Left hindlimb (tissue), 1 donor: ENCODE data around the gene SFMBT2.
A peak's percentile ranks its signal among the peaks of the same experiment; 100 is the strongest.

Experiments
- DNase-seq: peaks from one replicate; pipeline ENCODE4 v3.0.0-alpha.2; 2018

Gene SFMBT2

GRCh38 chr10:7424919-7425318 lies 14.1 kb upstream of the SFMBT2 start:
- DNase-seq: no peak

- no peak for DNase-seq
These were observed 13.5 kb upstream of the SFMBT2 start for GRCh38 chr10:7424315-7424714.

GRCh38 chr10:7423521-7423920 lies 12.7 kb upstream of the SFMBT2 start:
- DNase-seq: no peak

GRCh38 chr10:7421526-7421925 lies 10.7 kb upstream of the SFMBT2 start:
- DNase-seq: no peak

- no peak for DNase-seq
These were observed 9.2 kb upstream of the SFMBT2 start for GRCh38 chr10:7419998-7420397.

- no peak for DNase-seq
These were observed 7.0 kb upstream of the SFMBT2 start for GRCh38 chr10:7417807-7418206.

- DNase-seq: no peak
These were observed 6.3 kb upstream of the SFMBT2 start for GRCh38 chr10:7417103-7417623.

GRCh38 chr10:7414766-7415165 lies 3.9 kb upstream of the SFMBT2 start:
- no peak for DNase-seq

GRCh38 chr10:7412928-7413282 lies 2.1 kb upstream of the SFMBT2 start:
- DNase-seq: peak; percentile 42

- DNase-seq: peak; percentile 38
These were observed 1.5 kb upstream of the SFMBT2 start for GRCh38 chr10:7412237-7412927.

- DNase-seq: no peak
These were observed 866 bp upstream of the SFMBT2 start for GRCh38 chr10:7411671-7412128.

GRCh38 chr10:7410301-7410861 lies 453 bp downstream of the SFMBT2 start:
- no peak for DNase-seq

- DNase-seq: no peak
These were observed 1.1 kb downstream of the SFMBT2 start for GRCh38 chr10:7409732-7410168.

GRCh38 chr10:7409045-7409731 lies 1.6 kb downstream of the SFMBT2 start:
- peak; percentile 59 for DNase-seq

- peak; percentile 81 for DNase-seq
These were observed 2.4 kb downstream of the SFMBT2 start for GRCh38 chr10:7408291-7409044.

GRCh38 chr10:7407368-7408290 lies 3.2 kb downstream of the SFMBT2 start:
- DNase-seq: peak; percentile 72

GRCh38 chr10:7406712-7407333 lies 4.0 kb downstream of the SFMBT2 start:
- peak; percentile 45 for DNase-seq

GRCh38 chr10:7405637-7406036 lies 5.2 kb downstream of the SFMBT2 start:
- DNase-seq: no peak

- no peak for DNase-seq
These were observed 7.2 kb downstream of the SFMBT2 start for GRCh38 chr10:7403620-7404019.

- no peak for DNase-seq
These were observed 9.1 kb downstream of the SFMBT2 start for GRCh38 chr10:7401782-7402181.

GRCh38 chr10:7401156-7401555 lies 9.7 kb downstream of the SFMBT2 start:
- no peak for DNase-seq
